Smooth muscle cell (in vitro differentiated cells): ENCODE data around the gene GAST. TPM values are rescaled to one million over a fixed set of nuclear protein-coding genes. Genes with fewer than 3 reads are reported as not detected.

Experiments
- DNase-seq: peaks from one replicate; lab custom pipeline; 2025; ENCODE audit not compliant: unreplicated experiment; lab: John Stamatoyannopoulos, UW
- H2AFZ ChIP-seq: fragments of 200-600 bp; sonication (generic); 2 replicates; pipeline ENCODE4 v1.6.0; 2016; ENCODE audit warnings: antibody characterized with exemption, low read depth, mild to moderate bottlenecking
- H3F3A ChIP-seq: fragments of 200-600 bp; sonication (generic); 2 replicates; pipeline ENCODE4 v1.6.0; 2017; ENCODE audit warnings: antibody characterized with exemption, low read depth
- H3K27ac ChIP-seq: fragments of 200-600 bp; sonication (generic); 2 replicates; pipeline ENCODE4 v1.5.1; 2016; ENCODE audit warnings: low read depth, mild to moderate bottlenecking
- H3K27me3 ChIP-seq: fragments of 200-600 bp; sonication (generic); 2 replicates; pipeline ENCODE4 v1.6.1; 2016; ENCODE audit warnings: low read depth, mild to moderate bottlenecking
- H3K36me3 ChIP-seq: fragments of 200-600 bp; sonication (generic); 2 replicates; pipeline ENCODE4 v1.5.1; 2016; ENCODE audit warnings: low read depth
- H3K4me1 ChIP-seq: fragments of 200-600 bp; sonication (generic); 2 replicates; pipeline ENCODE4 v1.5.1; 2016; ENCODE audit warnings: low read depth
- H3K4me2 ChIP-seq: fragments of 200-600 bp; sonication (generic); 2 replicates; pipeline ENCODE4 v1.6.0; 2016; ENCODE audit warnings: mild to moderate bottlenecking
- H3K4me3 ChIP-seq: fragments of 200-600 bp; sonication (generic); 2 replicates; pipeline ENCODE4 v1.5.1; 2016; ENCODE audit warnings: mild to moderate bottlenecking
- H3K79me2 ChIP-seq: fragments of 200-600 bp; sonication (generic); 2 replicates; pipeline ENCODE4 v1.6.0; 2016; ENCODE audit warnings: low read depth, mild to moderate bottlenecking
- H3K9ac ChIP-seq: fragments of 200-600 bp; sonication (generic); 2 replicates; pipeline ENCODE4 v1.6.0; 2016; ENCODE audit warnings: low read depth
- H3K9me3 ChIP-seq: fragments of 200-600 bp; sonication (generic); replicated peaks from 2 replicates; pipeline ENCODE4 v1.5.1; 2016; ENCODE audit warnings: low read depth
- H4K20me1 ChIP-seq: fragments of 200-600 bp; sonication (generic); 2 replicates; pipeline ENCODE4 v1.6.0; 2016; ENCODE audit warnings: low read depth
- CTCF ChIP-seq: fragments of 200-600 bp; sonication (generic); IDR thresholded peaks from 2 replicates; pipeline ENCODE4 v1.5.1; 2017; ENCODE audit warnings: borderline replicate concordance, mild to moderate bottlenecking, antibody characterized with exemption; ENCODE audit not compliant: insufficient read depth, poor library complexity, severe bottlenecking
- WGBS: methylation state at CpG from one replicate; pipeline ENCODE4 v1.1.7; 2016; ENCODE audit warnings: low lambda C conversion rate; 5-methylcytosine and 5-hydroxymethylcytosine counted together
- polyA plus RNA-seq: library from polyadenylated mRNA; unstranded; fragments of >200 nt; fragmentation: Nextera tagmentation; extraction: Ambion mirVana; gene quantifications from 2 replicates; pipeline ENCODE4 v1.2.1, GENCODE V29; 2016
- total RNA-seq: library from RNA; depleted of rRNA; stranded (reverse); fragments of >200 nt; gene quantifications from 2 replicates; pipeline ENCODE4 v1.2.3, GENCODE V29; 2014

The GAST gene
- total and polyA plus RNA-seq, 2 experiments from 2014 or later: 1.2 TPM; not detected in 1

- no peaks in the 10 kb centered on the region for H4K20me1 ChIP-seq
- no peak within 1 kb of the TSS for H2AFZ ChIP-seq
- no peaks in the 10 kb centered on the region for H3K36me3 ChIP-seq
- no peaks in the 10 kb centered on the region for H3F3A ChIP-seq
- H3K4me3 ChIP-seq: peak within 1 kb of the TSS; percentile 46
- H3K9ac ChIP-seq: no peak within 1 kb of the TSS
- DNase-seq: no peak
- H3K9me3 ChIP-seq: no peaks in the 10 kb centered on the region
- TF ChIP-seq CTCF: no peak
- peaks cover 79% of the 10 kb centered on the region for H3K27me3 ChIP-seq
- peak within 1 kb of the TSS; percentile 87 for H3K4me2 ChIP-seq
- H3K27ac ChIP-seq: no peak within 1 kb of the TSS
- peaks cover 11% of the 10 kb centered on the region for H3K4me1 ChIP-seq
- no peaks in the 10 kb centered on the region for H3K79me2 ChIP-seq
- WGBS: under 1% methylated on average over 76 of the region's 77 CpGs
These were observed 22.2 kb downstream of the GAST start, which contains the start of gene HAP1 for GRCh38 chr17:41734139-41734948. HAP1 (minus strand) TSS chr17:41734643; CDS start chr17:41734634, 9 bp downstream.

GRCh38 chr17:41734949-41735313, 22.8 kb downstream of the GAST start:
- 3% methylated on average over 22 of the region's 23 CpGs for WGBS
- Histone ChIP-seq H3K79me2 (no peaks in the 10 kb centered on the region), H4K20me1 (no peaks in the 10 kb centered on the region), H3K4me2 (peak overlapping the region; percentile 87), H3K36me3 (no peaks in the 10 kb centered on the region), H3K9me3 (no peaks in the 10 kb centered on the region), H3K27ac (no peak overlapping the region), H3K27me3 (peaks cover 79% of the 10 kb centered on the region), H3K9ac (no peak overlapping the region), H3K4me1 (peaks cover 11% of the 10 kb centered on the region), H3F3A (no peaks in the 10 kb centered on the region), H3K4me3 (peak overlapping the region; percentile 46), H2AFZ (no peak overlapping the region)
- no peak for DNase-seq
- TF ChIP-seq CTCF: no peak

- peaks cover 11% of the 10 kb centered on the region for H3K4me1 ChIP-seq
These were observed 23.6 kb downstream of the GAST start for GRCh38 chr17:41735744-41736143.

More at GRCh38 chr17:41735744-41736143, 23.6 kb downstream of the GAST start:
- H3K4me2 ChIP-seq: no peak overlapping the region
- no peak overlapping the region for H3K27ac ChIP-seq
- whole genome bisulfite sequencing: 94% methylated on average over 4 of the region's 4 CpGs
- no peaks in the 10 kb centered on the region for H4K20me1 ChIP-seq
- no peaks in the 10 kb centered on the region for H3K79me2 ChIP-seq
- H3F3A ChIP-seq: no peaks in the 10 kb centered on the region
- H3K27me3 ChIP-seq: peaks cover 71% of the 10 kb centered on the region
- no peak overlapping the region for H3K9ac ChIP-seq
- no peak overlapping the region for H3K4me3 ChIP-seq
- H3K9me3 ChIP-seq: no peaks in the 10 kb centered on the region
- no peak for TF ChIP-seq CTCF
- DNase-seq: no peak
- H2AFZ ChIP-seq: no peak overlapping the region
- H3K36me3 ChIP-seq: no peaks in the 10 kb centered on the region
